Measurements from ENCODE around the gene TSNAXIP1. TPM values are rescaled to one million over a fixed set of nuclear protein-coding genes. Genes with fewer than 3 reads are reported as not detected.

Gene TSNAXIP1
- polyA plus RNA-seq, 1 donor (not counting 4 experiments of a cell fraction or from before 2014, with no cell fraction given): 0.54 TPM

DNA sequence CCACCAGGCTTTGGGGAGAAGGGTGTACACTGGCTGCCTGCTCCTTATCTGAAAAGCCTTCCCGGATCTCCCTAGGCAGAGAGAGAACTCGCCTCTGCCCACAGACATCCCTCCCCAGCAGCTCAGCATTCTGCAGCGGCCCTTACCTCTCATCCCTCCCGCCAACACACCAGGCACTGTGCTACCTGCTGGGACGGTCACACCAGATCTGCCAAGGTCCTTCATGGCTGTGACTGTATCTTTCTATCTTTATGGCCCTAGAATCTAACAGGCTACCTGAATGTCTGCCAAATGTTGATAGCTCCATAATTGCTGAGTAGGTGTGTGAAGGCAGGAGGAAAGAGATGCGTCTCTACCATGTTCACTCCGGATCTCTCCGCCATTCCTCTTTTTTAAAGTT lies 7.9 kb downstream of the TSNAXIP1 start:
- Histone ChIP-seq H3K4me3 (ENCODE audit: control insufficient read depth in 2 of 3, extremely low read depth in 1 of 3, insufficient read depth in 2 of 3, low read depth in 1 of 3, low read length in 3 of 3) (no peak overlapping the region), H3K9me3 (ENCODE audit: control insufficient read depth, low read depth, low read length) (no peaks in the 10 kb centered on the region), H3K4me2 (ENCODE audit: control insufficient read depth, extremely low read depth, insufficient read depth, low read depth, low read length) (no peak overlapping the region), H3K9me1 (ENCODE audit: control insufficient read depth, extremely low read depth, insufficient read depth, low read length) (no peaks in the 10 kb centered on the region), H3K27ac (ENCODE audit: control insufficient read depth, insufficient read depth, low read length) (no peak overlapping the region), H4K20me1 (ENCODE audit: control insufficient read depth, extremely low read depth, insufficient read depth, low read length) (no peaks in the 10 kb centered on the region), H3K9ac (ENCODE audit: control insufficient read depth, extremely low read depth, insufficient read depth, low read length) (no peak overlapping the region), H3K79me2 (ENCODE audit: control insufficient read depth, insufficient read depth, low read length) (no peaks in the 10 kb centered on the region), H3K36me3 (ENCODE audit: control insufficient read depth in 2 of 2, extremely low read depth in 1 of 2, insufficient read depth in 2 of 2, low read length in 2 of 2) (no peaks in the 10 kb centered on the region), H3K4me1 (ENCODE audit: control insufficient read depth, extremely low read depth, insufficient read depth, low read length) (no peaks in the 10 kb centered on the region), H2AFZ (ENCODE audit: control insufficient read depth, low read length) (no peak overlapping the region), H3K27me3 (ENCODE audit: control insufficient read depth, extremely low read depth, insufficient read depth, low read length) (no peaks in the 10 kb centered on the region)
- TF ChIP-seq, protein P1, sequence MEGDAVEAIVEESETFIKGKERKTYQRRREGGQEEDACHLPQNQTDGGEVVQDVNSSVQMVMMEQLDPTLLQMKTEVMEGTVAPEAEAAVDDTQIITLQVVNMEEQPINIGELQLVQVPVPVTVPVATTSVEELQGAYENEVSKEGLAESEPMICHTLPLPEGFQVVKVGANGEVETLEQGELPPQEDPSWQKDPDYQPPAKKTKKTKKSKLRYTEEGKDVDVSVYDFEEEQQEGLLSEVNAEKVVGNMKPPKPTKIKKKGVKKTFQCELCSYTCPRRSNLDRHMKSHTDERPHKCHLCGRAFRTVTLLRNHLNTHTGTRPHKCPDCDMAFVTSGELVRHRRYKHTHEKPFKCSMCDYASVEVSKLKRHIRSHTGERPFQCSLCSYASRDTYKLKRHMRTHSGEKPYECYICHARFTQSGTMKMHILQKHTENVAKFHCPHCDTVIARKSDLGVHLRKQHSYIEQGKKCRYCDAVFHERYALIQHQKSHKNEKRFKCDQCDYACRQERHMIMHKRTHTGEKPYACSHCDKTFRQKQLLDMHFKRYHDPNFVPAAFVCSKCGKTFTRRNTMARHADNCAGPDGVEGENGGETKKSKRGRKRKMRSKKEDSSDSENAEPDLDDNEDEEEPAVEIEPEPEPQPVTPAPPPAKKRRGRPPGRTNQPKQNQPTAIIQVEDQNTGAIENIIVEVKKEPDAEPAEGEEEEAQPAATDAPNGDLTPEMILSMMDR (optimal IDR thresholded peaks at IDR 0.05 in 1 of 3, IDR thresholded peaks at IDR 0.05 in 1 of 3, conservative IDR thresholded peaks at IDR 0.05 in 1 of 3; ENCODE audit: extremely low read depth in 1 of 3, insufficient read depth in 2 of 3, low read length in 3 of 3): no peak
- TF ChIP-seq EZH2 (IDR thresholded peaks at IDR 0.05; ENCODE audit: low read length): no peak
- dilution Hi-C loops (cut with MboI; ENCODE audit: extremely low pct_ligation_motif_present, low sequenced_read_pairs): no loop called here
- no peak for DNase-seq (ENCODE audit: low read depth, low spot score)
- no peak for FAIRE-seq

GRCh38 chr16:67820608-67821259 lies 14.0 kb downstream of the TSNAXIP1 start:
- no peaks in the 10 kb centered on the region for H3K79me2 ChIP-seq (ENCODE audit: control insufficient read depth, insufficient read depth, low read length)
- dilution Hi-C loops (cut with MboI; ENCODE audit: extremely low pct_ligation_motif_present, low sequenced_read_pairs): no loop called here
- no peak for DNase-seq (ENCODE audit: low read depth, low spot score)

More at GRCh38 chr16:67820608-67821259, 14.0 kb downstream of the TSNAXIP1 start:
- no peaks in the 10 kb centered on the region for H3K9me3 ChIP-seq (ENCODE audit: control insufficient read depth, low read depth, low read length)
- H3K4me3 ChIP-seq (ENCODE audit: control insufficient read depth in 2 of 3, extremely low read depth in 1 of 3, insufficient read depth in 2 of 3, low read depth in 1 of 3, low read length in 3 of 3): no peak overlapping the region
- TF ChIP-seq, protein P1 (optimal IDR thresholded peaks at IDR 0.05 in 1 of 3, IDR thresholded peaks at IDR 0.05 in 1 of 3, conservative IDR thresholded peaks at IDR 0.05 in 1 of 3; ENCODE audit: extremely low read depth in 1 of 3, insufficient read depth in 2 of 3, low read length in 3 of 3): no peak
- TF ChIP-seq EZH2 (IDR thresholded peaks at IDR 0.05; ENCODE audit: low read length): no peak
- no peaks in the 10 kb centered on the region for H4K20me1 ChIP-seq (ENCODE audit: control insufficient read depth, extremely low read depth, insufficient read depth, low read length)
- H2AFZ ChIP-seq (ENCODE audit: control insufficient read depth, low read length): no peak overlapping the region
- H3K36me3 ChIP-seq (ENCODE audit: control insufficient read depth in 2 of 2, extremely low read depth in 1 of 2, insufficient read depth in 2 of 2, low read length in 2 of 2): no peaks in the 10 kb centered on the region
- no peak overlapping the region for H3K4me2 ChIP-seq (ENCODE audit: control insufficient read depth, extremely low read depth, insufficient read depth, low read depth, low read length)
- H3K9ac ChIP-seq (ENCODE audit: control insufficient read depth, extremely low read depth, insufficient read depth, low read length): no peak overlapping the region
- no peak for FAIRE-seq
- H3K27ac ChIP-seq (ENCODE audit: control insufficient read depth, insufficient read depth, low read length): no peak overlapping the region
- H3K9me1 ChIP-seq (ENCODE audit: control insufficient read depth, extremely low read depth, insufficient read depth, low read length): no peaks in the 10 kb centered on the region
- H3K4me1 ChIP-seq (ENCODE audit: control insufficient read depth, extremely low read depth, insufficient read depth, low read length): no peaks in the 10 kb centered on the region
- no peaks in the 10 kb centered on the region for H3K27me3 ChIP-seq (ENCODE audit: control insufficient read depth, extremely low read depth, insufficient read depth, low read length)
